ENCODE results near the gene LRRTM4. TPM values are rescaled to one million over a fixed set of nuclear protein-coding genes. Genes with fewer than 3 reads are reported as not detected.

Gene LRRTM4
- total and polyA plus RNA-seq, 2 of the 13 experiments (the other 11 are each of a cell fraction or from before 2014, with no cell fraction given) = 1.2 TPM

- WGBS (ENCODE audit: low lambda C conversion rate) = 21% methylated on average over 4 of the region's 4 CpGs
- intact Hi-C loops (cut with micrococcal nuclease; ENCODE audit: unreplicated experiment) (no loop called here), in situ Hi-C loops (cut with HindIII; ENCODE audit: extremely low pct_ligation_motif_present, low pct_unique_long_range_greater_than_20kb) (no loop called here)
- DNase-seq (ENCODE audit: low spot score) (no peak), FAIRE-seq (no peak), ATAC-seq (no peak)
- Histone ChIP-seq H3K9ac (ENCODE audit: insufficient read depth, low read depth, low read length) (no peak overlapping the region), H3K36me3 (replicated peaks in 1 of 2; ENCODE audit: control insufficient read depth in 1 of 2, insufficient read depth in 2 of 2, low read length in 2 of 2) (no peaks in the 10 kb centered on the region), H3K4me2 (ENCODE audit: low read depth, low read length) (no peak overlapping the region), H4K20me1 (ENCODE audit: insufficient read depth, low read length) (no peaks in the 10 kb centered on the region), H3K79me2 (ENCODE audit: insufficient read depth, low read length) (no peaks in the 10 kb centered on the region), H2AFZ (ENCODE audit: low read length) (no peak overlapping the region), H3K27ac (ENCODE audit: extremely low read length, insufficient read depth, low read length) (no peak overlapping the region), H3K4me3 (replicated peaks in 1 of 3; ENCODE audit: insufficient read depth in 1 of 3, low read depth in 2 of 3, low read length in 3 of 3) (no peak overlapping the region), H3K9me3 (ENCODE audit: low read length) (no peaks in the 10 kb centered on the region), H3K27me3 (ENCODE audit: control insufficient read depth in 1 of 2, insufficient read depth in 2 of 2, low read length in 2 of 2) (no peaks in the 10 kb centered on the region), H3K4me1 (ENCODE audit: insufficient read depth, low read length) (no peaks in the 10 kb centered on the region)
- BruUV-seq (replicated peaks) = no TSS peak
- ChIA-PET POLR2A (no interaction called here), CTCF (ENCODE audit: low intra/inter-chr PET ratio, low total read pairs) (no interaction called here)
- TF ChIP-seq ZNF691 (CRISPR knock-in tag; IDR thresholded peaks at IDR 0.05; ENCODE audit: borderline replicate concordance, low read depth) (no peak), ZNF800 (CRISPR knock-in tag; IDR thresholded peaks at IDR 0.05) (no peak), ZFP90 (CRISPR knock-in tag; IDR thresholded peaks at IDR 0.05; ENCODE audit: borderline replicate concordance) (no peak), HMGA1 (CRISPR knock-in tag; conservative IDR thresholded peaks at IDR 0.05) (no peak), ZNF549 (CRISPR knock-in tag; IDR thresholded peaks at IDR 0.05) (no peak), ZNF282 (IDR thresholded peaks at IDR 0.05; ENCODE audit: partially characterized antibody) (no peak), U2AF2 (IDR thresholded peaks at IDR 0.05; ENCODE audit: low read depth, low read length) (no peak), ZSCAN21 (CRISPR knock-in tag; IDR thresholded peaks at IDR 0.05; ENCODE audit: borderline replicate concordance) (no peak), EED (CRISPR knock-in tag; IDR thresholded peaks at IDR 0.05) (no peak)
These were observed 123.1 kb downstream of the LRRTM4 start for GRCh38 chr2:77398970-77399600.
